SU-DHL-6 (cell line): ENCODE results near the gene GRAMD1B.

Source experiments
- H2AFZ ChIP-seq: fragments of 200-600 bp; sonication (generic); 2 replicates; pipeline ENCODE4 v1.6.1; 2014; ENCODE audit warnings: low read depth, mild to moderate bottlenecking, moderate library complexity, mixed read lengths, antibody characterized with exemption, low read length; ENCODE audit not compliant: severe bottlenecking
- H3F3A ChIP-seq: fragments of 200-600 bp; shearing (Covaris generic); 2 replicates; pipeline ENCODE4 v1.6.0; 2016; ENCODE audit warnings: antibody characterized with exemption, mild to moderate bottlenecking; ENCODE audit not compliant: insufficient read depth
- H3K27ac ChIP-seq: fragments of 200-600 bp; sonication (generic); 2 replicates; pipeline ENCODE4 v1.5.1; 2016; ENCODE audit warnings: low read depth, mild to moderate bottlenecking, low read length, moderate library complexity, mixed read lengths
- H3K27me3 ChIP-seq: fragments of 200-600 bp; sonication (generic), shearing (Covaris generic); 2 replicates; pipeline ENCODE4 v1.6.0; 2014; ENCODE audit warnings: mild to moderate bottlenecking, low read length
- H3K36me3 ChIP-seq: fragments of 200-600 bp; sonication (generic); 2 replicates; pipeline ENCODE4 v1.6.1; 2014; ENCODE audit warnings: mild to moderate bottlenecking, low read length, mixed read lengths
- H3K4me2 ChIP-seq: fragments of 300-600, 200-600 bp; shearing (Covaris generic), sonication (generic); 2 replicates; pipeline ENCODE4 v1.6.0; 2014; ENCODE audit warnings: low read length, low read depth, mild to moderate bottlenecking; ENCODE audit not compliant: poor library complexity, severe bottlenecking
- H3K4me3 ChIP-seq: fragments of 200-600 bp; sonication (generic); 2 replicates; pipeline ENCODE4 v1.5.1; 2014; ENCODE audit warnings: antibody characterized with exemption, low read length, mild to moderate bottlenecking, mixed read lengths; ENCODE audit not compliant: insufficient read depth, poor library complexity, severe bottlenecking
- H3K79me2 ChIP-seq: fragments of 200-600 bp; sonication (generic); 2 replicates; pipeline ENCODE4 v1.6.1; 2014; ENCODE audit warnings: mild to moderate bottlenecking, low read length, moderate library complexity; ENCODE audit not compliant: insufficient read depth
- H3K9ac ChIP-seq: fragments of 200-600 bp; sonication (generic); 2 replicates; pipeline ENCODE4 v1.7.0; 2014; ENCODE audit warnings: mild to moderate bottlenecking, low read length
- H3K9me2 ChIP-seq: fragments of 200-600 bp; sonication (generic); replicated peaks from 2 replicates; pipeline ENCODE4 v1.6.1; 2014; ENCODE audit warnings: low read length; ENCODE audit not compliant: insufficient read depth
- H3K9me3 ChIP-seq: fragments of 200-600 bp; sonication (generic); 2 replicates; pipeline ENCODE4 v1.6.1; 2014; ENCODE audit warnings: low read length, mixed read lengths; ENCODE audit not compliant: insufficient read depth
- H4K20me1 ChIP-seq: fragments of 200-600 bp; sonication (generic); 2 replicates; pipeline ENCODE4 v1.6.1; 2014; ENCODE audit warnings: low read depth, mild to moderate bottlenecking, antibody characterized with exemption, low read length, moderate library complexity, mixed read lengths
- CTCF ChIP-seq: fragments of 200-600 bp; sonication (generic); IDR thresholded peaks from one replicate; pipeline ENCODE4 v1.5.1; 2017; ENCODE audit warnings: antibody characterized with exemption, mild to moderate bottlenecking, low read length, moderate library complexity; ENCODE audit not compliant: insufficient read depth, poor library complexity, severe bottlenecking
- EZH2phosphoT487 ChIP-seq: fragments of 200-600 bp; sonication (generic), shearing (Covaris generic); conservative IDR thresholded peaks from 2 replicates; pipeline ENCODE4 v1.6.1; 2018; ENCODE audit warnings: mild to moderate bottlenecking, antibody characterized with exemption, low read length, moderate library complexity, mixed read lengths

Gene GRAMD1B

GRCh38 chr11:123504401-123504800 is 74.3 kb downstream of the GRAMD1B start:
- H3K9ac ChIP-seq = no peak overlapping the region
- no peaks in the 10 kb centered on the region for H4K20me1 ChIP-seq
- no peak overlapping the region for H3K27ac ChIP-seq
- no peaks in the 10 kb centered on the region for H3K9me2 ChIP-seq
- H3K9me3 ChIP-seq = no peaks in the 10 kb centered on the region
- H3K36me3 ChIP-seq = no peaks in the 10 kb centered on the region
- peaks cover 3% of the 10 kb centered on the region; the same call in 1 of the 2 replicates for H3K79me2 ChIP-seq
- no peak for TF ChIP-seq CTCF
- no peaks in the 10 kb centered on the region for H3F3A ChIP-seq
- H3K4me3 ChIP-seq = no peak overlapping the region
- no peaks in the 10 kb centered on the region for H3K27me3 ChIP-seq
- no peak overlapping the region for H2AFZ ChIP-seq
- H3K4me2 ChIP-seq = no peak overlapping the region

GRCh38 chr11:123505546-123506299 is 75.7 kb downstream of the GRAMD1B start:
- Histone ChIP-seq H4K20me1 (no peaks in the 10 kb centered on the region), H3F3A (no peaks in the 10 kb centered on the region), H3K27ac (no peak overlapping the region), H3K9me2 (no peaks in the 10 kb centered on the region), H3K9me3 (no peaks in the 10 kb centered on the region), H3K9ac (no peak overlapping the region), H2AFZ (no peak overlapping the region), H3K79me2 (peaks cover 3% of the 10 kb centered on the region; the same call in 1 of the 2 replicates), H3K4me3 (no peak overlapping the region), H3K36me3 (no peaks in the 10 kb centered on the region), H3K4me2 (no peak overlapping the region), H3K27me3 (no peaks in the 10 kb centered on the region)
- TF ChIP-seq CTCF (no peak), EZH2phosphoT487 (no peak)

GRCh38 chr11:123507043-123507442 is 77.0 kb downstream of the GRAMD1B start:
- Histone ChIP-seq H3K79me2 (peaks cover 3% of the 10 kb centered on the region; the same call in 1 of the 2 replicates), H3K9me2 (no peaks in the 10 kb centered on the region), H3K36me3 (no peaks in the 10 kb centered on the region), H3K9me3 (no peaks in the 10 kb centered on the region), H3K27ac (no peak overlapping the region), H3K4me3 (no peak overlapping the region), H3K9ac (no peak overlapping the region), H3K27me3 (no peaks in the 10 kb centered on the region), H3K4me2 (no peak overlapping the region), H2AFZ (no peak overlapping the region), H4K20me1 (no peaks in the 10 kb centered on the region), H3F3A (no peaks in the 10 kb centered on the region)
- TF ChIP-seq EZH2phosphoT487 = no peak
- no peak for TF ChIP-seq CTCF
